ENCODE measurements around the gene FBXO36. TPM values are rescaled to one million over a fixed set of nuclear protein-coding genes. Genes with fewer than 3 reads are reported as not detected.

FBXO36 gene
- total and polyA plus RNA-seq, 2 donors (not counting 1 experiment from before 2014, with no cell fraction given), result 0.49 to 1.5 TPM

DNA sequence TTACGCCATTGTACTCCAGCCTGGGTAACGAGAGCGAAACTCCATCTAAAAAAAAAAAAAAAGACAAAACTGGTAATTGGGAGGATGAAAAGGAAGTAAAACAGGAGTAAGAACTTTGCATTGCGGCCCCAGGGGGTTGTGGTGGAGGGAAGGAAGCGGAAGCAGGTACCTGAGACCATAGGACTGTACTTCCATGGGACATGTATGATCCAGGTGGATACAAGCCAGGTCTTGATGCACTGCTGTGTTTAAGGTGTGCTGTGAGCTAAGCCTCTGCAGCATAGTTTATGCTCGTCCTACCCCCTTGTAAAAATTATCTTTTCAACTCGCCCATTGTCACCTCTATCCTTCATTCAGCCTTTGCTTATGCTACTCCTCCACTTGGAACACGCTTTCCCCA lies 23.7 kb downstream of the FBXO36 start:
- 76% methylated on average over 2 of the region's 8 CpGs for WGBS (ENCODE audit: insufficient coverage)
- H3K27me3 ChIP-seq (replicated peaks in 1 of 4; ENCODE audit: control extremely low read depth in 1 of 4, control insufficient read depth in 3 of 4, insufficient read depth in 4 of 4, low read length in 3 of 4), result no peaks in the 10 kb centered on the region
- Mint-ChIP-seq H3K9me3 (ENCODE audit: insufficient read depth) (no peaks in the 10 kb centered on the region), H3K27ac (no peak overlapping the region), H3K4me1 (peaks cover 2% of the 10 kb centered on the region), H3K27me3 (no peaks in the 10 kb centered on the region), H3K4me3 (no peak overlapping the region)
- ATAC-seq (ENCODE audit: low read depth) (no peak), DNase-seq (no peak)
- H3K4me1 ChIP-seq (ENCODE audit: control insufficient read depth in 2 of 2, insufficient read depth in 2 of 2, low read length in 2 of 2), result no peaks in the 10 kb centered on the region
- no peak overlapping the region for H3K27ac ChIP-seq (ENCODE audit: low read length in 2 of 2)
- no peak overlapping the region for H2AFZ ChIP-seq (ENCODE audit: insufficient read depth, low read depth, low read length, poor library complexity, severe bottlenecking)
- ChIA-PET POLR2A (no interaction called here), CTCF (no interaction called here)
- H3K9ac ChIP-seq (ENCODE audit: low read length), result no peak overlapping the region
- H3K79me2 ChIP-seq (ENCODE audit: control insufficient read depth, insufficient read depth, low read length), result no peaks in the 10 kb centered on the region
- H3K36me3 ChIP-seq (replicated peaks in 1 of 2; ENCODE audit: control extremely low read depth in 1 of 2, control insufficient read depth in 1 of 2, extremely low read depth in 1 of 2, insufficient read depth in 2 of 2, low read length in 1 of 2), result no peaks in the 10 kb centered on the region
- intact Hi-C loops (cut with micrococcal nuclease), result no loop called here
- no peaks in the 10 kb centered on the region for H3K9me3 ChIP-seq (ENCODE audit: control extremely low read depth in 1 of 3, control insufficient read depth in 2 of 3, insufficient read depth in 1 of 3, low read length in 2 of 3)
- no peaks in the 10 kb centered on the region for H4K20me1 ChIP-seq (ENCODE audit: control insufficient read depth, insufficient read depth, low read length, poor library complexity, severe bottlenecking)
- no peak overlapping the region for H3K4me3 ChIP-seq (ENCODE audit: control extremely low read depth in 1 of 5, extremely low read depth in 1 of 5, insufficient read depth in 1 of 5, low read depth in 2 of 5, low read length in 4 of 5)
- no peak overlapping the region for H3K4me2 ChIP-seq (replicated peaks; ENCODE audit: low read depth, low read length, poor library complexity, severe bottlenecking)
- TF ChIP-seq EZH2 (IDR thresholded peaks at IDR 0.05; ENCODE audit: borderline replicate concordance, insufficient read depth, low read depth, low read length, poor library complexity, severe bottlenecking), result no peak
- TF ChIP-seq, protein P1, sequence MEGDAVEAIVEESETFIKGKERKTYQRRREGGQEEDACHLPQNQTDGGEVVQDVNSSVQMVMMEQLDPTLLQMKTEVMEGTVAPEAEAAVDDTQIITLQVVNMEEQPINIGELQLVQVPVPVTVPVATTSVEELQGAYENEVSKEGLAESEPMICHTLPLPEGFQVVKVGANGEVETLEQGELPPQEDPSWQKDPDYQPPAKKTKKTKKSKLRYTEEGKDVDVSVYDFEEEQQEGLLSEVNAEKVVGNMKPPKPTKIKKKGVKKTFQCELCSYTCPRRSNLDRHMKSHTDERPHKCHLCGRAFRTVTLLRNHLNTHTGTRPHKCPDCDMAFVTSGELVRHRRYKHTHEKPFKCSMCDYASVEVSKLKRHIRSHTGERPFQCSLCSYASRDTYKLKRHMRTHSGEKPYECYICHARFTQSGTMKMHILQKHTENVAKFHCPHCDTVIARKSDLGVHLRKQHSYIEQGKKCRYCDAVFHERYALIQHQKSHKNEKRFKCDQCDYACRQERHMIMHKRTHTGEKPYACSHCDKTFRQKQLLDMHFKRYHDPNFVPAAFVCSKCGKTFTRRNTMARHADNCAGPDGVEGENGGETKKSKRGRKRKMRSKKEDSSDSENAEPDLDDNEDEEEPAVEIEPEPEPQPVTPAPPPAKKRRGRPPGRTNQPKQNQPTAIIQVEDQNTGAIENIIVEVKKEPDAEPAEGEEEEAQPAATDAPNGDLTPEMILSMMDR (IDR thresholded peaks at IDR 0.05), result no peak

DNA sequence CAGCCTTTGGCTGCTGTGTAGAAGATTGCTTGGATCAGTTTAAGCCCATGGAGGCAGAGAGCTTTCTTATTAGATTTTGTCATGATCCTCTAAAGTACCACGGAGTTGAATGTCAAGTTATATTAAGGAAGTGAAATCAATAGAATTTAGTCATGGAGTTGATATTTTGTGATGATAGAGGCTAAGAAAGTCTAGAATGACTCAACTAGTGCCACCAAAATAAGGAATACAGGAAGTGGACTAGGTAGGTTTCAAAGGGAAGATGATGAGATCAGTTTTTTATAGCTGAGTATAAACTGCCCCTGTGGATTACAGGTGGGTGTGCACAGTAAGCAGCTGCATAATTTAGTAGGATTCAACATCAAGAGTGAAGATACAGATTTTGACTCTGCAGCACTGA lies 25.2 kb downstream of the FBXO36 start:
- DNase-seq, result no peak
- no peak overlapping the region for H3K27ac Mint-ChIP-seq

More for the DNA sequence above, 25.2 kb downstream of the FBXO36 start:
- Histone ChIP-seq H3K9me3 (ENCODE audit: control extremely low read depth in 1 of 3, control insufficient read depth in 2 of 3, insufficient read depth in 1 of 3, low read length in 2 of 3) (no peaks in the 10 kb centered on the region), H3K27ac (ENCODE audit: low read length in 2 of 2) (no peak overlapping the region), H2AFZ (ENCODE audit: insufficient read depth, low read depth, low read length, poor library complexity, severe bottlenecking) (no peak overlapping the region), H3K79me2 (ENCODE audit: control insufficient read depth, insufficient read depth, low read length) (no peaks in the 10 kb centered on the region), H4K20me1 (ENCODE audit: control insufficient read depth, insufficient read depth, low read length, poor library complexity, severe bottlenecking) (no peaks in the 10 kb centered on the region), H3K4me2 (replicated peaks; ENCODE audit: low read depth, low read length, poor library complexity, severe bottlenecking) (no peak overlapping the region), H3K4me3 (ENCODE audit: control extremely low read depth in 1 of 5, extremely low read depth in 1 of 5, insufficient read depth in 1 of 5, low read depth in 2 of 5, low read length in 4 of 5) (no peak overlapping the region), H3K9ac (ENCODE audit: low read length) (no peak overlapping the region), H3K4me1 (ENCODE audit: control insufficient read depth in 2 of 2, insufficient read depth in 2 of 2, low read length in 2 of 2) (no peaks in the 10 kb centered on the region), H3K27me3 (replicated peaks in 1 of 4; ENCODE audit: control extremely low read depth in 1 of 4, control insufficient read depth in 3 of 4, insufficient read depth in 4 of 4, low read length in 3 of 4) (no peaks in the 10 kb centered on the region), H3K36me3 (replicated peaks in 1 of 2; ENCODE audit: control extremely low read depth in 1 of 2, control insufficient read depth in 1 of 2, extremely low read depth in 1 of 2, insufficient read depth in 2 of 2, low read length in 1 of 2) (no peaks in the 10 kb centered on the region)
- POLR2A ChIA-PET, result no interaction called here
- CTCF ChIA-PET, result no interaction called here
- TF ChIP-seq, protein P1 (IDR thresholded peaks at IDR 0.05), result no peak
- TF ChIP-seq EZH2 (IDR thresholded peaks at IDR 0.05; ENCODE audit: borderline replicate concordance, insufficient read depth, low read depth, low read length, poor library complexity, severe bottlenecking), result no peak
- peaks cover 2% of the 10 kb centered on the region for H3K4me1 Mint-ChIP-seq
- 71% methylated on average over 1 of the region's 1 CpG for WGBS (ENCODE audit: insufficient coverage)
- ATAC-seq (ENCODE audit: low read depth), result no peak
- H3K4me3 Mint-ChIP-seq, result no peak overlapping the region
- H3K9me3 Mint-ChIP-seq (ENCODE audit: insufficient read depth), result no peaks in the 10 kb centered on the region
- H3K27me3 Mint-ChIP-seq, result no peaks in the 10 kb centered on the region
- intact Hi-C loops (cut with micrococcal nuclease), result no loop called here
